ENCODE data around the gene GPR22. TPM values are rescaled to one million over a fixed set of nuclear protein-coding genes. Genes with fewer than 3 reads are reported as not detected.

Gene GPR22
- total and polyA plus RNA-seq, 2 of the 4 experiments (the other 2 are of a cell fraction): not detected

- H3K4ac ChIP-seq (ENCODE audit: low read depth, low read length): no peak overlapping the region
- no peak for DNase-seq
- H2BK120ac ChIP-seq (ENCODE audit: low read depth, low read length): no peak overlapping the region
- H2BK20ac ChIP-seq (ENCODE audit: low read depth, low read length): no peak overlapping the region
- H4K5ac ChIP-seq (ENCODE audit: low read depth, low read length): no peak overlapping the region
- no peak overlapping the region for H3K4me2 ChIP-seq (ENCODE audit: low read depth, low read length)
- H3K79me1 ChIP-seq (ENCODE audit: low read depth in 1 of 2, low read length in 2 of 2): peaks cover 9% of the 10 kb centered on the region in 2 experiments; a peak in 3 of 4 replicates
- no peaks in the 10 kb centered on the region for H3K4me1 ChIP-seq (ENCODE audit: control insufficient read depth, insufficient read depth, low read length)
- H3K9me1 ChIP-seq (ENCODE audit: insufficient read depth, low read length): peaks cover under 1% of the 10 kb centered on the region; the same call in 1 of the 2 replicates
- no peak overlapping the region for H4K8ac ChIP-seq (ENCODE audit: low read depth in 2 of 2, low read length in 2 of 2)
- no peak overlapping the region for H3K4me3 ChIP-seq (ENCODE audit: insufficient read depth, low read depth, low read length)
- H3K14ac ChIP-seq (replicated peaks; ENCODE audit: low read depth, low read length): no peak overlapping the region
- ATAC-seq (ENCODE audit: low read depth): no peak
- H4K20me1 ChIP-seq (ENCODE audit: insufficient read depth, low read length): no peaks in the 10 kb centered on the region
- dilution Hi-C loops (cut with HindIII; ENCODE audit: low sequenced_read_pairs, unreplicated experiment): loop anchor here (25.0 kb wide), 1 partner anchor 259 kb away; no protein-coding TSS in a partner anchor
- intact Hi-C loops (cut with micrococcal nuclease): no loop called here
- no peak overlapping the region for H3K27ac ChIP-seq (ENCODE audit: insufficient read depth, low read length)
- H2BK5ac ChIP-seq (ENCODE audit: low read depth, low read length, poor library complexity, severe bottlenecking): no peak overlapping the region
- no peak overlapping the region for H3K56ac ChIP-seq (ENCODE audit: extremely low read depth, insufficient read depth, low read length)
- H2AFZ ChIP-seq (replicated peaks; ENCODE audit: low read length, poor library complexity): no peak overlapping the region
- H3K9ac ChIP-seq (ENCODE audit: low read depth, low read length): no peak overlapping the region
- H4K91ac ChIP-seq (ENCODE audit: insufficient read depth, low read depth, low read length): no peak overlapping the region
- no CpG with 5 or more reads among the region's 1 CpG for WGBS, 2 experiments (ENCODE audit: extremely low coverage in 2 of 2, insufficient read length in 1 of 2)
- H2BK15ac ChIP-seq (ENCODE audit: low read depth, low read length): no peak overlapping the region
- POLR2A ChIA-PET (ENCODE audit: unreplicated experiment): interaction anchor here (0.5 kb wide), 1 partner anchor 125 kb away, joined by 3 read pairs; no protein-coding TSS in a partner anchor
- no peak for TF ChIP-seq RFX5 (IDR thresholded peaks at IDR 0.05; ENCODE audit: low read depth, low read length)
- TF ChIP-seq USF2 (IDR thresholded peaks at IDR 0.05; ENCODE audit: low read depth, low read length): no peak
- TF ChIP-seq MXI1 (IDR thresholded peaks at IDR 0.05; ENCODE audit: borderline replicate concordance, low read depth, low read length): no peak
- no peak for TF ChIP-seq SMC3 (IDR thresholded peaks at IDR 0.05; ENCODE audit: low read depth, low read length)
- no peak for TF ChIP-seq FOS (IDR thresholded peaks at IDR 0.05; ENCODE audit: low read depth, low read length)
- no peak for TF ChIP-seq MAFK (IDR thresholded peaks at IDR 0.05; ENCODE audit: low read depth, low read length)
- no peak for TF ChIP-seq CTCF (conservative IDR thresholded peaks at IDR 0.05; ENCODE audit: low read depth, low read length)
- no peak for TF ChIP-seq BHLHE40 (IDR thresholded peaks at IDR 0.05; ENCODE audit: low read depth, low read length)
- no peaks in the 10 kb centered on the region for H3K27me3 ChIP-seq (ENCODE audit: control insufficient read depth, insufficient read depth, low read length)
- in situ Hi-C loops (cut with MboI; ENCODE audit: low sequenced_read_pairs): no loop called here
- CTCF ChIA-PET: no interaction called here
- H2AK5ac ChIP-seq (ENCODE audit: low read depth, low read length): no peak overlapping the region
- no peak overlapping the region for H3K18ac ChIP-seq (ENCODE audit: low read depth, low read length)
- no peak overlapping the region for H2AK9ac ChIP-seq (replicated peaks; ENCODE audit: low read depth, low read length, poor library complexity)
- H3K36me3 ChIP-seq (ENCODE audit: control insufficient read depth, insufficient read depth, low read length): no peaks in the 10 kb centered on the region
- no peaks in the 10 kb centered on the region for H3K9me3 ChIP-seq (ENCODE audit: control insufficient read depth, insufficient read depth, low read length)
- BruUV-seq (replicated peaks): no TSS peak
- no peak overlapping the region for H3K23ac ChIP-seq (ENCODE audit: low read depth, low read length)
Observed at GRCh38 chr7:107453388-107453787, 16.5 kb upstream of the GPR22 start.

All from IMR-90 (cell line).